ENCODE data around the gene MCOLN3.

GRCh38 chr1:85041793-85042192 lies 6.5 kb downstream of the MCOLN3 start:
- TF ChIP-seq CHD2 (IDR thresholded peaks at IDR 0.05; ENCODE audit: low read depth, low read length) (no peak), ZNF140 (CRISPR knock-in tag; IDR thresholded peaks at IDR 0.05) (no peak), ZNF277 (CRISPR knock-in tag; IDR thresholded peaks at IDR 0.05; ENCODE audit: borderline replicate concordance) (no peak)
